CD4-positive, alpha-beta T cell treated with Interleukin-4 for 1 hour (primary cell): ENCODE data around the gene SNX33.
A peak's percentile ranks its signal among the peaks of the same experiment; 100 is the strongest.
"Not testable (repeated sequence)": the region's sequence is repeated elsewhere in the genome, so short reads cannot be mapped to it uniquely, and the experiment has no call there.

Experiments
- DNase-seq, 2 donors: peaks; one replicate each; pipeline ENCODE4 v3.0.0-alpha.2; 2020 to 2022

The SNX33 gene

GRCh38 chr15:75647370-75648155, at the start of gene SNX33:
Gene SNX33, plus strand, starts transcription at chr15:75647912. Its CDS starts 1,191 bp downstream, at chr15:75649103.
- DNase-seq: peak; percentile 29 to 44

GRCh38 chr15:75598361-75598760, 49.4 kb upstream of the SNX33 start:
- DNase-seq: no peak

- DNase-seq: no peak
Measured at GRCh38 chr15:75599401-75599800, 48.3 kb upstream of the SNX33 start.

GRCh38 chr15:75606026-75606425, 41.7 kb upstream of the SNX33 start:
- DNase-seq: no peak

- peak; percentile 14 to 47 for DNase-seq
Measured at GRCh38 chr15:75606711-75607699, 40.7 kb upstream of the SNX33 start.

GRCh38 chr15:75616766-75617165, 30.9 kb upstream of the SNX33 start:
- DNase-seq: no peak

- no peak for DNase-seq
Measured at GRCh38 chr15:75620058-75620820, 27.5 kb upstream of the SNX33 start.

GRCh38 chr15:75620841-75621391, 26.8 kb upstream of the SNX33 start:
- no peak for DNase-seq

- DNase-seq: no peak
Measured at GRCh38 chr15:75622505-75622904, 25.2 kb upstream of the SNX33 start.

- peak; percentile 92 for DNase-seq
Measured at GRCh38 chr15:75625542-75626347, 22.0 kb upstream of the SNX33 start, which contains the start of gene SNUPN. Gene SNUPN, minus strand, starts transcription at chr15:75625725. Its CDS starts 4,674 bp downstream, at chr15:75621051.

GRCh38 chr15:75631935-75632334, 15.8 kb upstream of the SNX33 start:
- no peak for DNase-seq

GRCh38 chr15:75633922-75634321, 13.8 kb upstream of the SNX33 start:
- not testable (repeated sequence) for DNase-seq

GRCh38 chr15:75636026-75636425, 11.7 kb upstream of the SNX33 start:
- DNase-seq: no peak

- no peak for DNase-seq
Measured at GRCh38 chr15:75637245-75638009, 10.3 kb upstream of the SNX33 start.

GRCh38 chr15:75639191-75639708, 8.5 kb upstream of the SNX33 start:
- peak in 1 of 2 donors; percentile 30 for DNase-seq

- peak; percentile 93 to 95 for DNase-seq
Measured at GRCh38 chr15:75639709-75640482, 7.8 kb upstream of the SNX33 start, which contains the start of gene IMP3. Gene IMP3, minus strand, starts transcription at chr15:75640224. Its CDS starts 56 bp downstream, at chr15:75640168.

- DNase-seq: peak; percentile 60 to 75
Measured at GRCh38 chr15:75640483-75641178, 7.1 kb upstream of the SNX33 start.

- DNase-seq: no peak
Measured at GRCh38 chr15:75641179-75641503, 6.6 kb upstream of the SNX33 start.

- DNase-seq: no peak
Measured at GRCh38 chr15:75641603-75642002, 6.1 kb upstream of the SNX33 start.
